H1 (cell line): ENCODE measurements around the gene ADORA1. TPM values are rescaled to one million over a fixed set of nuclear protein-coding genes. Genes with fewer than 3 reads are reported as not detected.

Source experiments
- CTCF ChIA-PET: fragments of 300-600 bp; sonication (Branson Sonifier 250); formaldehyde crosslinking; loops from one replicate; lab custom pipeline; 2021; ENCODE audit not compliant: partially characterized antibody; lab: Charles Lee
- POLR2A ChIA-PET: fragments of 300-600 bp; sonication (Branson Sonifier 250); formaldehyde crosslinking; loops from one replicate; lab custom pipeline; 2021; ENCODE audit warnings: inconsistent platforms; ENCODE audit not compliant: partially characterized antibody; lab: Charles Lee
- DNase-seq, 2 experiments: peaks; one replicate each; pipeline versions ENCODE4 v3.0.0 to v3.0.0-alpha.2; 2010 to 2022; ENCODE audit warnings: low spot score in 2 of 2, low read depth in 1 of 2, mixed read lengths in 1 of 2
- FAIRE-seq: peaks from 2 replicates; lab custom pipeline; 2011; peaks lifted over from hg19 to GRCh38; lab: Jason Lieb, UNC
- H2AFZ ChIP-seq: 2 replicates; pipeline ENCODE4 v1.8.1; 2012; ENCODE audit warnings: low read length, inconsistent platforms
- H2AK5ac ChIP-seq: 2 replicates; pipeline ENCODE4 v1.6.1; 2013; ENCODE audit warnings: low read depth, low read length
- H2BK120ac ChIP-seq: replicated peaks from 2 replicates; pipeline ENCODE3; 2013; ENCODE audit warnings: low read depth, low read length, inconsistent platforms
- H2BK12ac ChIP-seq: 2 replicates; pipeline ENCODE4 v1.6.1; 2013; ENCODE audit warnings: low read depth, low read length
- H2BK15ac ChIP-seq: 2 replicates; pipeline ENCODE4 v1.6.1; 2013; ENCODE audit warnings: low read length
- H2BK20ac ChIP-seq: 2 replicates; pipeline ENCODE4 v1.6.1; 2013; ENCODE audit warnings: low read length
- H2BK5ac ChIP-seq: 2 replicates; pipeline ENCODE4 v1.6.1; 2013; ENCODE audit warnings: low read depth, low read length
- H3K14ac ChIP-seq: 2 replicates; pipeline ENCODE4 v1.6.1; 2013; ENCODE audit warnings: inconsistent platforms; ENCODE audit not compliant: insufficient read length
- H3K18ac ChIP-seq: 2 replicates; pipeline ENCODE4 v1.6.1; 2013; ENCODE audit warnings: low read length; ENCODE audit errors: extremely low read depth
- H3K23ac ChIP-seq: 2 replicates; pipeline ENCODE4 v1.6.1; 2013; ENCODE audit warnings: inconsistent platforms; ENCODE audit not compliant: insufficient read length
- H3K23me2 ChIP-seq: 2 replicates; pipeline ENCODE4 v1.6.1; 2013; ENCODE audit warnings: low read depth, low read length
- H3K27ac ChIP-seq: 2 replicates; pipeline ENCODE4 v1.6.1; 2011; ENCODE audit warnings: low read depth, low read length, inconsistent platforms
- H3K27me3 ChIP-seq, 4 experiments: replicated peaks in 1 of 4; 1 replicate in 1 of 4; 2 replicates in 3 of 4; pipeline versions ENCODE4 v1.6.1 to v1.8.1; 2011 to 2013; ENCODE audit warnings: low read length in 3 of 4, mild to moderate bottlenecking in 3 of 4, inconsistent platforms in 2 of 4, mixed read lengths in 2 of 4, moderate library complexity in 1 of 4; ENCODE audit not compliant: control insufficient read depth in 3 of 4, insufficient read depth in 3 of 4; ENCODE audit errors: extremely low read depth in 1 of 4
- H3K36me3 ChIP-seq, 4 experiments: 2 replicates each; pipeline versions ENCODE4 v1.6.1 to v1.8.1; 2011 to 2013; ENCODE audit warnings: mild to moderate bottlenecking in 4 of 4, low read length in 3 of 4, moderate library complexity in 2 of 4, control low read depth in 1 of 4, inconsistent platforms in 1 of 4; ENCODE audit not compliant: insufficient read depth in 4 of 4, control insufficient read depth in 2 of 4
- H3K4ac ChIP-seq: replicated peaks from 2 replicates; pipeline ENCODE3; 2013; ENCODE audit warnings: low read length, low read depth, mixed read lengths, inconsistent platforms; ENCODE audit not compliant: insufficient read length
- H3K4me1 ChIP-seq, 4 experiments: replicated peaks in 1 of 4; 1 replicate in 1 of 4; 2 replicates in 3 of 4; pipeline versions ENCODE4 v1.6.1 to v1.8.1; 2011 to 2013; ENCODE audit warnings: low read length in 3 of 4, inconsistent platforms in 2 of 4, mixed read lengths in 1 of 4; ENCODE audit not compliant: insufficient read depth in 4 of 4, control insufficient read depth in 3 of 4
- H3K4me2 ChIP-seq, 2 experiments: 2 replicates each; pipeline versions ENCODE4 v1.6.1 to v1.8.1; 2011 to 2013; ENCODE audit warnings: low read depth in 2 of 2, low read length in 2 of 2, control low read depth in 1 of 2, inconsistent platforms in 1 of 2, mild to moderate bottlenecking in 1 of 2; ENCODE audit not compliant: insufficient read depth in 1 of 2
- H3K4me3 ChIP-seq, 4 experiments: fragments of 200-600, 300-600 bp in 1 of 4; sonication (generic), shearing (Covaris generic), sonication (Bioruptor Twin) in 1 of 4; 2 replicates each; pipeline versions ENCODE4 v1.5.1 to v1.8.1; 2011 to 2016; ENCODE audit warnings: low read length in 4 of 4, low read depth in 3 of 4, control low read depth in 2 of 4, inconsistent platforms in 2 of 4, mild to moderate bottlenecking in 2 of 4, mixed read lengths in 1 of 4, moderate library complexity in 1 of 4; ENCODE audit not compliant: insufficient read depth in 2 of 4; ENCODE audit errors: extremely low read depth in 1 of 4
- H3K56ac ChIP-seq: replicated peaks from 2 replicates; pipeline ENCODE3; 2013; ENCODE audit warnings: low read depth, mild to moderate bottlenecking, mixed read lengths, low read length, inconsistent platforms; ENCODE audit not compliant: insufficient read length
- H3K79me1 ChIP-seq: 2 replicates; pipeline ENCODE4 v1.6.1; 2013; ENCODE audit warnings: low read depth, low read length, control low read depth
- H3K79me2 ChIP-seq, 2 experiments: 2 replicates each; pipeline versions ENCODE4 v1.6.1 to v1.8.1; 2012 to 2013; ENCODE audit warnings: low read length in 2 of 2, mild to moderate bottlenecking in 2 of 2, inconsistent platforms in 1 of 2; ENCODE audit not compliant: insufficient read depth in 2 of 2, control insufficient read depth in 1 of 2
- H3K9ac ChIP-seq, 4 experiments: replicated peaks in 1 of 4; 1 replicate in 1 of 4; 2 replicates in 3 of 4; pipeline versions ENCODE4 v1.6.1 to v1.8.1; 2011 to 2013; ENCODE audit warnings: low read depth in 3 of 4, low read length in 3 of 4, control low read depth in 2 of 4, mild to moderate bottlenecking in 2 of 4, moderate library complexity in 2 of 4, inconsistent platforms in 1 of 4; ENCODE audit errors: extremely low read depth in 1 of 4
- H3K9me3 ChIP-seq, 2 experiments: 2 replicates each; pipeline versions ENCODE4 v1.6.1 to v1.8.1; 2012 to 2013; ENCODE audit warnings: mild to moderate bottlenecking in 2 of 2, moderate library complexity in 2 of 2, control low read depth in 1 of 2, inconsistent platforms in 1 of 2, low read depth in 1 of 2, low read length in 1 of 2, mixed read lengths in 1 of 2; ENCODE audit not compliant: insufficient read depth in 2 of 2
- H4K20me1 ChIP-seq, 2 experiments: replicated peaks in 1 of 2; 2 replicates each; pipeline versions ENCODE3 to v1.8.1; 2011 to 2013; ENCODE audit warnings: inconsistent platforms in 2 of 2, low read length in 2 of 2, mild to moderate bottlenecking in 1 of 2; ENCODE audit not compliant: insufficient read depth in 2 of 2, control insufficient read depth in 1 of 2
- H4K5ac ChIP-seq: 2 replicates; pipeline ENCODE4 v1.6.1; 2013; ENCODE audit warnings: low read length, low read depth, mixed read lengths, inconsistent platforms; ENCODE audit not compliant: insufficient read length
- H4K8ac ChIP-seq: 2 replicates; pipeline ENCODE4 v1.8.0; 2013; ENCODE audit warnings: mild to moderate bottlenecking, moderate library complexity, low read length, inconsistent platforms; ENCODE audit not compliant: insufficient read depth; ENCODE audit errors: extremely low read depth
- H4K91ac ChIP-seq: replicated peaks from 2 replicates; pipeline ENCODE3; 2013; ENCODE audit warnings: low read length, mixed read lengths, inconsistent platforms; ENCODE audit not compliant: insufficient read length
- BACH1 ChIP-seq: IDR thresholded peaks from 2 replicates; pipeline ENCODE4 v1.6.1; 2012; ENCODE audit warnings: low read length, improper control_type of control experiment
- CHD2 ChIP-seq: IDR thresholded peaks from 2 replicates; pipeline ENCODE4 v1.6.1; 2012; ENCODE audit warnings: low read length, improper control_type of control experiment
- CREB1 ChIP-seq: IDR thresholded peaks from 2 replicates; pipeline ENCODE4 v1.6.1; 2012; ENCODE audit warnings: inconsistent platforms
- EGR1 ChIP-seq: IDR thresholded peaks from 2 replicates; pipeline ENCODE4 v1.6.1; 2011; ENCODE audit warnings: low read depth, low read length, borderline replicate concordance
- KDM1A ChIP-seq: fragments of 200-600, 300-600 bp; sonication (generic); IDR thresholded peaks from 2 replicates; pipeline ENCODE4 v1.7.1; 2016; ENCODE audit warnings: mild to moderate bottlenecking, low read length, borderline replicate concordance
- NRF1 ChIP-seq: IDR thresholded peaks from 2 replicates; pipeline ENCODE4 v1.6.1; 2011; ENCODE audit warnings: mild to moderate bottlenecking, low read depth, low read length, improper control_type of control experiment
- RNF2 ChIP-seq: fragments of 200-900, 300-1000 bp; sonication (generic); IDR thresholded peaks from 2 replicates; pipeline ENCODE4 v1.7.1; 2016; ENCODE audit warnings: borderline replicate concordance, low read depth, mild to moderate bottlenecking, antibody characterized with exemption, low read length; ENCODE audit not compliant: poor library complexity, severe bottlenecking; ENCODE audit errors: missing control alignments
- SP4 ChIP-seq: IDR thresholded peaks from 2 replicates; pipeline ENCODE4 v1.6.1; 2012; ENCODE audit warnings: low read length, inconsistent platforms
- TEAD4 ChIP-seq: IDR thresholded peaks from 2 replicates; pipeline ENCODE4 v1.6.1; 2012; ENCODE audit warnings: low read depth, low read length, inconsistent platforms, mixed read lengths
- WGBS, 2 experiments: shearing (Covaris generic) in 1 of 2; methylation state at CpG; one replicate each; pipeline versions ENCODE4 v1.1.6 to v1.1.7; 2013 to 2015; ENCODE audit warnings: low lambda C conversion rate in 2 of 2, mixed read lengths in 2 of 2, inconsistent platforms in 1 of 2, low coverage in 1 of 2, missing lambda C conversion rate in 1 of 2; ENCODE audit not compliant: insufficient replicate concordance in 2 of 2, insufficient coverage in 1 of 2, insufficient read length in 1 of 2; ENCODE audit errors: extremely low coverage in 1 of 2, missing lambda C conversion rate in 1 of 2; 5-methylcytosine and 5-hydroxymethylcytosine counted together
- polyA plus RNA-seq, 7 experiments: library from polyadenylated mRNA; depleted of rRNA in 3 of 7; stranded (reverse) in 5 of 7; unstranded in 2 of 7; fragments of >200 nt in 5 of 7; fragments of 200-250 nt in 2 of 7; gene quantifications; 1 replicate in 5 of 7; 2 replicates in 1 of 7; 4 replicates in 1 of 7; pipeline versions ENCODE4 v1.2.1 to v1.2.3, GENCODE V29; 2011 to 2013; ENCODE audit warnings: missing spikeins in 2 of 7, mixed read lengths in 2 of 7
- total RNA-seq: library from RNA; stranded (reverse); fragmentation: NEBNext Ultra II Directional; extraction: Animal tissue kit (Norgen Biotek cat#: 25700); gene quantifications from 2 replicates; pipeline ENCODE4 v1.2.1, GENCODE V29; 2021
- TF ChIP-seq, protein P1 (sequence below): IDR thresholded peaks from 2 replicates; pipeline ENCODE4 v1.6.1; 2012; ENCODE audit warnings: low read length, inconsistent platforms

Gene ADORA1
- total and polyA plus RNA-seq, 2 of the 8 experiments (the other 6 are each of a cell fraction or from before 2014, with no cell fraction given): 3.3 to 6.7 TPM

DNA sequence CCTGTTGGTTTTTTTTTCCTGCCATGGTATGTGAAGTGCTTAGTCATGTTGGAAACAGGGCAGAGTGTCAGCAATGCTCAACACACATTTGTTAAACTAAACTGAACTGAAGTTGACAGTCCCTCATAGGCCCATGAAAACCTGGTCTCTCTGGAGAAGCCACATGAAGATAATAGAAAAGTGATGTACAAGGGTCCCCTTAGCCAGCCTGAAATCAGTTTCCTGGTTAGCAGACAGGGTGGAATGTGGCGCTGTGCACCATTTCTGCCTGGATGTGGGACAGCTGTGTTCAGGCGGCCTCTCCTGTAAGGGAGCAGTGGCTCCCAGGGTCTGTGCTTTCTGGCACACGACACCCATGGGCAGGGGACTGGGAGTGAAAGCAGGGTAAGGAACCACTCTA, 68.8 kb downstream of the ADORA1 start:
- no peak overlapping the region for H3K4me3 ChIP-seq
- POLR2A ChIA-PET: interaction anchor here (0.8 kb wide), 1 partner anchor 20 kb away, joined by 3 read pairs; no protein-coding TSS in a partner anchor
- no peak overlapping the region for H3K4ac ChIP-seq
- H2AK5ac ChIP-seq: no peak overlapping the region
- no peaks in the 10 kb centered on the region for H3K23me2 ChIP-seq
- no peak overlapping the region for H2BK12ac ChIP-seq
- no peaks in the 10 kb centered on the region for H4K20me1 ChIP-seq
- H3K9me3 ChIP-seq: no peaks in the 10 kb centered on the region
- no peak overlapping the region for H4K5ac ChIP-seq
- H3K79me1 ChIP-seq: no peaks in the 10 kb centered on the region
- no peak for DNase-seq
- no peak overlapping the region for H3K14ac ChIP-seq
- no peak overlapping the region for H3K18ac ChIP-seq
- no peak overlapping the region for H2BK5ac ChIP-seq
- no peaks in the 10 kb centered on the region for H3K79me2 ChIP-seq
- CTCF ChIA-PET: interaction anchor here (0.6 to 4.7 kb wide), 18 partner anchors 10 to 169 kb away, joined by 3 to 28 read pairs (median 6); partner anchors contain the start of genes ADORA1 and MYBPH
- no peak overlapping the region for H2BK120ac ChIP-seq
- H3K27me3 ChIP-seq: no peaks in the 10 kb centered on the region; a peak in 1 of 7 replicates
- no peak overlapping the region for H3K4me2 ChIP-seq
- no peaks in the 10 kb centered on the region for H3K36me3 ChIP-seq
- no peak overlapping the region for H3K9ac ChIP-seq
- 79% methylated on average over 3 of the region's 3 CpGs; no CpG with 5 or more reads in 1 of the 2 experiments for WGBS, 2 experiments
- no peak overlapping the region for H3K23ac ChIP-seq
- peaks cover 0 to 3% (median 0%) of the 10 kb centered on the region in 4 experiments; a peak in 1 of 7 replicates for H3K4me1 ChIP-seq
- no peak overlapping the region for H3K56ac ChIP-seq
- H4K91ac ChIP-seq: no peak overlapping the region
- FAIRE-seq: no peak
- H4K8ac ChIP-seq: no peak overlapping the region
- no peak overlapping the region for H2BK20ac ChIP-seq
- no peak overlapping the region for H2BK15ac ChIP-seq
- H3K27ac ChIP-seq: no peak overlapping the region
- H2AFZ ChIP-seq: no peak overlapping the region
- TF ChIP-seq CHD2 (no peak), SP4 (no peak), TEAD4 (peak; percentile 93), NRF1 (no peak), RNF2 (no peak), CREB1 (no peak), KDM1A (no peak), BACH1 (peak; percentile 62; the same call in 1 of the 2 replicates), EGR1 (no peak)
- TF ChIP-seq, protein P1, sequence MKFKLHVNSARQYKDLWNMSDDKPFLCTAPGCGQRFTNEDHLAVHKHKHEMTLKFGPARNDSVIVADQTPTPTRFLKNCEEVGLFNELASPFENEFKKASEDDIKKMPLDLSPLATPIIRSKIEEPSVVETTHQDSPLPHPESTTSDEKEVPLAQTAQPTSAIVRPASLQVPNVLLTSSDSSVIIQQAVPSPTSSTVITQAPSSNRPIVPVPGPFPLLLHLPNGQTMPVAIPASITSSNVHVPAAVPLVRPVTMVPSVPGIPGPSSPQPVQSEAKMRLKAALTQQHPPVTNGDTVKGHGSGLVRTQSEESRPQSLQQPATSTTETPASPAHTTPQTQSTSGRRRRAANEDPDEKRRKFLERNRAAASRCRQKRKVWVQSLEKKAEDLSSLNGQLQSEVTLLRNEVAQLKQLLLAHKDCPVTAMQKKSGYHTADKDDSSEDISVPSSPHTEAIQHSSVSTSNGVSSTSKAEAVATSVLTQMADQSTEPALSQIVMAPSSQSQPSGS: no peak
